ENCODE data around the gene TM6SF1. TPM values are rescaled to one million over a fixed set of nuclear protein-coding genes. Genes with fewer than 3 reads are reported as not detected.

The TM6SF1 gene
- total and polyA plus RNA-seq, 2 of the 4 experiments (the other 2 are of a cell fraction), result 1.6 to 1.9 TPM

GRCh38 chr15:83094583-83094982, 12.9 kb upstream of the TM6SF1 start:
- H2BK5ac ChIP-seq (ENCODE audit: low read depth, low read length, poor library complexity, severe bottlenecking), result no peak overlapping the region
- H2BK20ac ChIP-seq (ENCODE audit: low read depth, low read length), result no peak overlapping the region
- H3K4ac ChIP-seq (ENCODE audit: low read depth, low read length), result no peak overlapping the region
- H3K79me1 ChIP-seq (ENCODE audit: low read depth in 1 of 2, low read length in 2 of 2), result no peaks in the 10 kb centered on the region
- ATAC-seq (ENCODE audit: low read depth) (no peak), DNase-seq (no peak)
- H3K18ac ChIP-seq (ENCODE audit: low read depth, low read length), result no peak overlapping the region
- H2BK15ac ChIP-seq (ENCODE audit: low read depth, low read length), result no peak overlapping the region
- dilution Hi-C loops (cut with HindIII; ENCODE audit: low sequenced_read_pairs, unreplicated experiment), result no loop called here
- peaks cover 5% of the 10 kb centered on the region for H3K9me3 ChIP-seq (ENCODE audit: control insufficient read depth, insufficient read depth, low read length)
- ChIA-PET POLR2A (ENCODE audit: unreplicated experiment) (no interaction called here), CTCF (no interaction called here)
- no peaks in the 10 kb centered on the region for H3K36me3 ChIP-seq (ENCODE audit: control insufficient read depth, insufficient read depth, low read length)
- H3K23ac ChIP-seq (ENCODE audit: low read depth, low read length), result no peak overlapping the region
- no peak overlapping the region for H3K4me2 ChIP-seq (ENCODE audit: low read depth, low read length)
- no peaks in the 10 kb centered on the region for H3K4me1 ChIP-seq (ENCODE audit: control insufficient read depth, insufficient read depth, low read length)
- in situ Hi-C loops (cut with MboI; ENCODE audit: low sequenced_read_pairs), result no loop called here
- no TSS peak for BruUV-seq (replicated peaks)
- H2AK5ac ChIP-seq (ENCODE audit: low read depth, low read length), result no peak overlapping the region
- no peak overlapping the region for H3K27ac ChIP-seq (ENCODE audit: insufficient read depth, low read length)
- intact Hi-C loops (cut with micrococcal nuclease), result no loop called here
- no peak overlapping the region for H2AK9ac ChIP-seq (replicated peaks; ENCODE audit: low read depth, low read length, poor library complexity)
- WGBS, 2 experiments (ENCODE audit: extremely low coverage in 2 of 2, insufficient read length in 1 of 2), result 88% methylated on average over 1 of the region's 5 CpGs; no CpG with 5 or more reads in 1 of the 2 experiments
- H4K8ac ChIP-seq (ENCODE audit: low read depth in 2 of 2, low read length in 2 of 2), result no peak overlapping the region
- H3K4me3 ChIP-seq (ENCODE audit: insufficient read depth, low read depth, low read length), result no peak overlapping the region
- no peak overlapping the region for H2AFZ ChIP-seq (replicated peaks; ENCODE audit: low read length, poor library complexity)
- H2BK120ac ChIP-seq (ENCODE audit: low read depth, low read length), result no peak overlapping the region
- H4K5ac ChIP-seq (ENCODE audit: low read depth, low read length), result no peak overlapping the region
- no peak overlapping the region for H3K14ac ChIP-seq (replicated peaks; ENCODE audit: low read depth, low read length)
- TF ChIP-seq FOS (IDR thresholded peaks at IDR 0.05; ENCODE audit: low read depth, low read length), result no peak
- TF ChIP-seq MAZ (IDR thresholded peaks at IDR 0.05; ENCODE audit: borderline replicate concordance, low read depth, low read length), result no peak
- TF ChIP-seq BHLHE40 (IDR thresholded peaks at IDR 0.05; ENCODE audit: low read depth, low read length), result no peak
- TF ChIP-seq MAFK (IDR thresholded peaks at IDR 0.05; ENCODE audit: low read depth, low read length), result no peak
- TF ChIP-seq CHD1 (IDR thresholded peaks at IDR 0.05; ENCODE audit: low read depth, low read length), result no peak
- no peak for TF ChIP-seq NFE2L2 (IDR thresholded peaks at IDR 0.05; ENCODE audit: low read depth, low read length)
- no peak for TF ChIP-seq ELK1 (IDR thresholded peaks at IDR 0.05; ENCODE audit: borderline replicate concordance, low read depth, low read length)
- no peak for TF ChIP-seq CTCF (conservative IDR thresholded peaks at IDR 0.05; ENCODE audit: low read depth, low read length)
- no peak for TF ChIP-seq SMC3 (IDR thresholded peaks at IDR 0.05; ENCODE audit: low read depth, low read length)
- TF ChIP-seq RFX5 (IDR thresholded peaks at IDR 0.05; ENCODE audit: low read depth, low read length), result no peak
- TF ChIP-seq RCOR1 (IDR thresholded peaks at IDR 0.05; ENCODE audit: insufficient replicate concordance, low read length), result no peak
- TF ChIP-seq MXI1 (IDR thresholded peaks at IDR 0.05; ENCODE audit: borderline replicate concordance, low read depth, low read length), result no peak
- TF ChIP-seq RAD21 (IDR thresholded peaks at IDR 0.05; ENCODE audit: low read length), result no peak
- no peak for TF ChIP-seq USF2 (IDR thresholded peaks at IDR 0.05; ENCODE audit: low read depth, low read length)
- no peak for TF ChIP-seq POLR2A (IDR thresholded peaks at IDR 0.05; ENCODE audit: low read depth, low read length)
- no peak for TF ChIP-seq CEBPB (IDR thresholded peaks at IDR 0.05; ENCODE audit: low read depth, low read length)
- H4K20me1 ChIP-seq (ENCODE audit: insufficient read depth, low read length), result no peaks in the 10 kb centered on the region
- H3K27me3 ChIP-seq (ENCODE audit: control insufficient read depth, insufficient read depth, low read length), result peaks cover 5% of the 10 kb centered on the region
- no peak overlapping the region for H3K9ac ChIP-seq (ENCODE audit: low read depth, low read length)
- no peaks in the 10 kb centered on the region for H3K9me1 ChIP-seq (ENCODE audit: insufficient read depth, low read length)
- no peak overlapping the region for H4K91ac ChIP-seq (ENCODE audit: insufficient read depth, low read depth, low read length)
- no peak overlapping the region for H3K56ac ChIP-seq (ENCODE audit: extremely low read depth, insufficient read depth, low read length)
